AG04450 (cell line): ENCODE measurements around the gene HBG2. TPM values are rescaled to one million over a fixed set of nuclear protein-coding genes. Genes with fewer than 3 reads are reported as not detected.

Experiments used
- CTCF ChIA-PET: fragments of 300-600, 350-600 bp; formaldehyde crosslinking; extraction: SDS; loops from one replicate; lab custom pipeline; 2022; ENCODE audit warnings: antibody characterized with exemption, inconsistent platforms; lab: Charles Lee
- POLR2A ChIA-PET: fragments of 350-600 bp; formaldehyde crosslinking; extraction: SDS; loops from one replicate; lab custom pipeline; 2021; ENCODE audit warnings: antibody characterized with exemption, inconsistent platforms; lab: Yijun Ruan, JAX
- DNase-seq: peaks from one replicate; pipeline ENCODE4 v3.0.0-alpha.2; 2011; ENCODE audit warnings: low read depth, low spot score
- H3K27ac ChIP-seq: one replicate; pipeline ENCODE4 v1.5.1; 2012; ENCODE audit warnings: low read depth, low read length, control low read depth
- H3K27me3 ChIP-seq: one replicate; pipeline ENCODE4 v1.6.0; 2012; ENCODE audit warnings: low read length; ENCODE audit not compliant: control insufficient read depth, insufficient read depth
- H3K4me3 ChIP-seq: 2 replicates; pipeline ENCODE4 v1.5.1; 2011; ENCODE audit warnings: mild to moderate bottlenecking, low read depth, low read length, control low read depth
- H3K9me3 ChIP-seq: 2 replicates; pipeline ENCODE4 v1.5.1; 2012; ENCODE audit warnings: low read length; ENCODE audit not compliant: control insufficient read depth, insufficient read depth
- polyA plus RNA-seq: library from polyadenylated mRNA; depleted of rRNA; stranded (reverse); fragments of >200 nt; gene quantifications from 2 replicates; pipeline ENCODE4 v1.2.3, GENCODE V29; 2011
- TF ChIP-seq, protein P1 (sequence below): IDR thresholded peaks from 2 replicates; pipeline ENCODE4 v1.5.1; 2011; ENCODE audit warnings: low read depth, low read length, control low read depth, inconsistent platforms

The HBG2 gene
- polyA plus RNA-seq, 1 experiment, result 2.2 TPM

DNA sequence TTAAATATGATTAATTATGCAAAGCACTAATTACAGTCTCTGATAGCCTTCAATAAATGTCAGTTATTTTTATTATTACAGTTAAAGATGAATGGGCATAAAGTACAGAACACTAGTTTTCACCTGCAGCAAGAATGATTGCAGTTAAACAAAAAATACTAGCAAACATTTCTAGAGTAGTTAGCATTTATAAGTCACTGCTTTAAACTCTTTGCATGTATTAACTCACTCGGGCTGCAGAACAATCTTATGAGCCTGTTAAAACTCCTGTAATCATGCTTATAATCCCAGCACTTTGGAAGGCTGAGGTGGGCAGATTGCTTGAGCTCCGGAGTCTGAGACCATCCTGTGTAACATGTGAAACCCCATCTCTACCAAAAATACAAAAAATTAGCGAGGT is 32.3 kb upstream of the HBG2 start:
- no peak overlapping the region for H3K27ac ChIP-seq
- CTCF ChIA-PET, result no interaction called here
- no peaks in the 10 kb centered on the region for H3K27me3 ChIP-seq
- TF ChIP-seq, protein P1, sequence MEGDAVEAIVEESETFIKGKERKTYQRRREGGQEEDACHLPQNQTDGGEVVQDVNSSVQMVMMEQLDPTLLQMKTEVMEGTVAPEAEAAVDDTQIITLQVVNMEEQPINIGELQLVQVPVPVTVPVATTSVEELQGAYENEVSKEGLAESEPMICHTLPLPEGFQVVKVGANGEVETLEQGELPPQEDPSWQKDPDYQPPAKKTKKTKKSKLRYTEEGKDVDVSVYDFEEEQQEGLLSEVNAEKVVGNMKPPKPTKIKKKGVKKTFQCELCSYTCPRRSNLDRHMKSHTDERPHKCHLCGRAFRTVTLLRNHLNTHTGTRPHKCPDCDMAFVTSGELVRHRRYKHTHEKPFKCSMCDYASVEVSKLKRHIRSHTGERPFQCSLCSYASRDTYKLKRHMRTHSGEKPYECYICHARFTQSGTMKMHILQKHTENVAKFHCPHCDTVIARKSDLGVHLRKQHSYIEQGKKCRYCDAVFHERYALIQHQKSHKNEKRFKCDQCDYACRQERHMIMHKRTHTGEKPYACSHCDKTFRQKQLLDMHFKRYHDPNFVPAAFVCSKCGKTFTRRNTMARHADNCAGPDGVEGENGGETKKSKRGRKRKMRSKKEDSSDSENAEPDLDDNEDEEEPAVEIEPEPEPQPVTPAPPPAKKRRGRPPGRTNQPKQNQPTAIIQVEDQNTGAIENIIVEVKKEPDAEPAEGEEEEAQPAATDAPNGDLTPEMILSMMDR, result no peak
- POLR2A ChIA-PET, result no interaction called here
- no peak for DNase-seq
- no peaks in the 10 kb centered on the region for H3K9me3 ChIP-seq
- no peak overlapping the region for H3K4me3 ChIP-seq

DNA sequence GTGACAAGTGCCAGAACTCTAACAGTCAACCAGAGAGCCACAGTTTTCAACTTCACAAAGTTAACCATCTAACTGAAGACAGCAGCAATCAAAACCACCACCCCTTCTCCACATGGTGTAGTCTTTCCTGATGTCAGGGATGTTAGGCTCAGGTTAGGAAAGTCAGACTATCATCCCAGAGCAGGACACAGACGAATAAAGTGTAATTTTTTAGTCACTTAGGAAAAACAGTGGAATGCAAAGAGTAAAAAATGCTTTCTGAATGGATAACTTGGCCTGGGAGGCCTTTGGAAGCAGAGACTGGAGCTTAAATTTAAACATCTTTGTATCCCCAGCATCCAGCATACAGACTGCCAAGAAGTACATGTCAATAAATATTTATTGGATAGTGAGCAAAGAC is 31.8 kb upstream of the HBG2 start:
- no peak for DNase-seq
- TF ChIP-seq, protein P1, result no peak
- Histone ChIP-seq H3K9me3 (no peaks in the 10 kb centered on the region), H3K27ac (no peak overlapping the region), H3K4me3 (no peak overlapping the region), H3K27me3 (no peaks in the 10 kb centered on the region)
- POLR2A ChIA-PET, result no interaction called here
- CTCF ChIA-PET, result no interaction called here

DNA sequence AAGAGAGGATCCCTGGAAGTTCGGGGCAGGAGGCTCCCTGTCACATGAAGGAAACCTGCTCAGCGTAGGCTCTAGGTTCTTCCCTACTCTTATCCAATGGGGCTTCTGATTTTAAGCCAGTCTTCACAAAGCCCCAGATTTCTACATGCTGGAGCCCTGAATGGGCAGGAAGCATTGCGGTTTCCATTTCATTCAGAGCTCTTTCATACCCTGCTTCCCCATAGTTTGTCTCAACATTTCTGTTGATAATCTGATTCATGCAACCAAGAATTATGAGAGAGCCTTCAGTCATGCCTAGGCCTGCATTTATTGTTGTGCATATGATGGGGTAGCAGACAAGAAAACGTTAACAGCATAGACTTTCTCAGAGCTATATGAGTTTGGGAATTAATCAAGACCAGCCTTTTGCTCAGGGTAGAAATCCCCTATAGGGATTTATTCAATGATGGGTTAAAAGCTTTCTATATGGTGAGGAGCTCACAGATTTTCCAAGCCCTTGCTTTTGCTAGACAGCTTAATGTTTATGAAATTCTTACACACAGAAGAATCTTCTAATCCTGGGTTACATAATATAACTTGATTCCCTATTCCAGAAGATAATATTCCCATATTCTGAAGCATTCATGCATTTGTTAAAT is 31.2 kb upstream of the HBG2 start:
- no peaks in the 10 kb centered on the region for H3K27me3 ChIP-seq
- no peak for DNase-seq
- CTCF ChIA-PET, result no interaction called here
- no peak overlapping the region for H3K4me3 ChIP-seq
- TF ChIP-seq, protein P1, result no peak
- no peak overlapping the region for H3K27ac ChIP-seq
- POLR2A ChIA-PET, result no interaction called here
- H3K9me3 ChIP-seq, result no peaks in the 10 kb centered on the region

DNA sequence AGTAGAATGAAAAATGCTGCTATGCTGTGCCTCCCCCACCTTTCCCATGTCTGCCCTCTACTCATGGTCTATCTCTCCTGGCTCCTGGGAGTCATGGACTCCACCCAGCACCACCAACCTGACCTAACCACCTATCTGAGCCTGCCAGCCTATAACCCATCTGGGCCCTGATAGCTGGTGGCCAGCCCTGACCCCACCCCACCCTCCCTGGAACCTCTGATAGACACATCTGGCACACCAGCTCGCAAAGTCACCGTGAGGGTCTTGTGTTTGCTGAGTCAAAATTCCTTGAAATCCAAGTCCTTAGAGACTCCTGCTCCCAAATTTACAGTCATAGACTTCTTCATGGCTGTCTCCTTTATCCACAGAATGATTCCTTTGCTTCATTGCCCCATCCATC is 30.1 kb upstream of the HBG2 start:
- Histone ChIP-seq H3K4me3 (no peak overlapping the region), H3K9me3 (no peaks in the 10 kb centered on the region), H3K27me3 (no peaks in the 10 kb centered on the region), H3K27ac (no peak overlapping the region)
- ChIA-PET CTCF (no interaction called here), POLR2A (no interaction called here)
- DNase-seq, result no peak
- TF ChIP-seq, protein P1, result no peak

DNA sequence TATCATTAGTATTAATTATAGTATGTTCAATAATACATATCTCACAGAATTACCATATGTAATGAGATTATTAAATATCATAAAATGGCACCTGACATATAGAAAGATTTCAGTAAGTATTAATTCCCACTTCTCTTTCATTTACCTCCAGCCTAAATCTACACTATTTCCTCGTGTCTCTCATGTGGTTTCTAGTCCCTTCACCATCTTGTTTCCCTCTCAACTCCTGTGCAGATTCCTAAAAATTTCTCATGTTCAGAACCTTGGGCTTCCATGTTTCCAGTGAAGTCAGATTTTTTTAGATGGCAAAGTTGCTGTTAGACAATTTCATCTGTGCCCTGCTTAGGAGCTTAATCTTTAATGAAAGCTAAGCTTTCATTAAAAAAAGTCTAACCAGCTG is 29.3 kb upstream of the HBG2 start:
- POLR2A ChIA-PET, result no interaction called here
- TF ChIP-seq, protein P1, result no peak

More for the DNA sequence above, 29.3 kb upstream of the HBG2 start:
- Histone ChIP-seq H3K27ac (no peak overlapping the region), H3K4me3 (no peak overlapping the region), H3K9me3 (no peaks in the 10 kb centered on the region), H3K27me3 (no peaks in the 10 kb centered on the region)
- CTCF ChIA-PET, result no interaction called here
- DNase-seq, result no peak
